CD4-positive, CD25-positive, alpha-beta regulatory T cell (primary cell): ENCODE measurements around the gene MITF. TPM values are rescaled to one million over a fixed set of nuclear protein-coding genes. Genes with fewer than 3 reads are reported as not detected.

Source experiments
- ATAC-seq, 2 donors: fragments of 150-1000 bp; cut with Tn5 transposase; one replicate each; pipeline ENCODE4 v1.10.0; 2021; ENCODE audit warnings: low read depth in 2 of 2, moderate number of reproducible peaks in 2 of 2, moderate library complexity in 1 of 2
- DNase-seq, 3 donors: peaks; one replicate each; pipeline versions ENCODE4 v3.0.0 to v3.0.0-alpha.2; 2012 to 2022; ENCODE audit warnings: mixed read lengths in 1 of 3
- H3K27ac ChIP-seq: one replicate; pipeline ENCODE4 v1.7.0; 2013; ENCODE audit warnings: mild to moderate bottlenecking, low read length; ENCODE audit not compliant: insufficient read depth, poor library complexity, severe bottlenecking
- H3K27me3 ChIP-seq: one replicate; pipeline ENCODE4 v1.7.0; 2013; ENCODE audit warnings: low read length; ENCODE audit not compliant: control insufficient read depth, insufficient read depth
- H3K36me3 ChIP-seq: one replicate; pipeline ENCODE4 v1.7.0; 2013; ENCODE audit warnings: mild to moderate bottlenecking, low read length, moderate library complexity; ENCODE audit not compliant: control insufficient read depth, insufficient read depth
- H3K4me1 ChIP-seq: 2 replicates; pipeline ENCODE4 v1.7.0; 2013; ENCODE audit warnings: mild to moderate bottlenecking, low read length; ENCODE audit not compliant: insufficient read depth, control insufficient read depth, poor library complexity, severe bottlenecking
- H3K4me3 ChIP-seq: one replicate; pipeline ENCODE4 v1.7.0; 2013; ENCODE audit warnings: low read depth, mild to moderate bottlenecking, low read length, moderate library complexity
- H3K9me3 ChIP-seq, 2 experiments: 1 replicate in 1 of 2; 2 replicates in 1 of 2; pipeline ENCODE4 v1.7.0; 2013; ENCODE audit warnings: low read length in 2 of 2, mild to moderate bottlenecking in 1 of 2, moderate library complexity in 1 of 2; ENCODE audit not compliant: control insufficient read depth in 2 of 2
- H3K27ac Mint-ChIP-seq, 3 donors: one replicate each; pipeline ENCODE4 v1.8.0; 2020 to 2022; ENCODE audit warnings: mild to moderate bottlenecking in 3 of 3, mixed read lengths in 3 of 3, moderate library complexity in 2 of 3
- H3K27me3 Mint-ChIP-seq: one replicate; pipeline ENCODE4 v1.8.0; 2022; ENCODE audit warnings: mild to moderate bottlenecking, mixed read lengths
- H3K36me3 Mint-ChIP-seq: one replicate; pipeline ENCODE4 v1.8.0; 2020; ENCODE audit warnings: mixed read lengths
- H3K4me1 Mint-ChIP-seq, 4 donors: one replicate each; pipeline ENCODE4 v1.8.0; 2020 to 2022; ENCODE audit warnings: mixed read lengths in 4 of 4, mild to moderate bottlenecking in 1 of 4
- H3K4me3 Mint-ChIP-seq, 4 donors: one replicate each; pipeline ENCODE4 v1.8.0; 2020 to 2022; ENCODE audit warnings: mild to moderate bottlenecking in 4 of 4, mixed read lengths in 4 of 4, moderate library complexity in 3 of 4
- H3K9me3 Mint-ChIP-seq, 7 donors: one replicate each; pipeline ENCODE4 v1.8.0; 2020 to 2022; ENCODE audit warnings: mixed read lengths in 7 of 7, mild to moderate bottlenecking in 3 of 7, moderate library complexity in 2 of 7
- polyA plus RNA-seq, 4 donors: library from polyadenylated mRNA; unstranded; fragments of 300-500 nt; fragmentation: Illumina TruSeq; gene quantifications; one replicate each; pipeline ENCODE4 v1.2.3, GENCODE V29; 2021
- total RNA-seq: library from RNA; stranded (reverse); gene quantifications from one replicate; pipeline ENCODE4 v1.2.3, GENCODE V29; 2022

Gene MITF
- total and polyA plus RNA-seq, 5 donors from 2014 or later, result 0.44 TPM; not detected in 4

DNA sequence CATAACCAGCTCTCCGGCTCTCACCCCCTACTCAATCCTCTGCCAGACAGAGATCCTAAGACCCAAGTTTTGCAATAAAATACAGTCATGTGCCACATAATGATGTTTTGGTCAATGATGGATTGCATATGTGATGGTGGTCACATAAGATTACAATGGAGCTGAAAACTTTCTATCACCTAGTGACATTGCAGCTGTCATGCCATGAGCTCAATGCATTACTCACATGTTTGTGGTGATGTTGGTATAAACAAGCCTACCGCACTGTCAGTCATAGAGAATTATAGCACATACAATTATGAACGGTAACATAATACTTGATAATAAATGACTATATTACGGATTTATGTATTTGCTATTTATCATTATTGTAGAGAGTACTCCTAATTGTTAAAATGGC, 233.4 kb downstream of the MITF start:
- no peak overlapping the region for H3K27ac Mint-ChIP-seq
- Histone ChIP-seq H3K27ac (no peak overlapping the region), H3K27me3 (no peaks in the 10 kb centered on the region), H3K4me3 (no peak overlapping the region), H3K36me3 (no peaks in the 10 kb centered on the region), H3K9me3 (peaks cover 0 to 1% of the 10 kb centered on the region in 2 experiments), H3K4me1 (no peaks in the 10 kb centered on the region)
- H3K4me1 Mint-ChIP-seq, result no peaks in the 10 kb centered on the region
- H3K4me3 Mint-ChIP-seq, result no peak overlapping the region
- no peak for DNase-seq
- no peak for ATAC-seq
- H3K27me3 Mint-ChIP-seq, result no peaks in the 10 kb centered on the region
- peaks cover 0 to 12% (median 1%) of the 10 kb centered on the region in 7 donors for H3K9me3 Mint-ChIP-seq
- no peaks in the 10 kb centered on the region for H3K36me3 Mint-ChIP-seq

DNA sequence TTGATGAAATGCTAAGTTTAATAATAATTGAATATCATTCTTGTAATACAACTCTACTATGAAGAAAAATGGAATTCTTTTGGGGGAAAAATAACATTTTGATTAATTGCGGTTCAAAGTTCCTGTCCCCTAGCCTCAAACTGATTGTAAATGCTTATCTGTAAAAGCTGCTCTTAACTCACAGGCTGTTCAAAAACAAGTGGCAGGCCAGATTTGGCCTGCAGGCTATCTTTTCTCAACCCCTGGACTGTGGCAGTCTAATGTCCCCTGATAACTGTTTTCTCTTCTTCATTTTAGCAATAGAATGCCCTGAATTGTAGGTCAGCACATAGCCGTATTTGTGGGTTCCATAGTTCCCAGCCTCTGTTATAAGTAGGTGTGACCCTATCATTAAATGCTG, 236.8 kb downstream of the MITF start:
- Histone ChIP-seq H3K4me1 (no peaks in the 10 kb centered on the region), H3K4me3 (no peak overlapping the region), H3K27ac (no peak overlapping the region), H3K27me3 (no peaks in the 10 kb centered on the region), H3K9me3 (peaks cover 0 to 6% of the 10 kb centered on the region in 2 experiments), H3K36me3 (no peaks in the 10 kb centered on the region)
- ATAC-seq (no peak), DNase-seq (no peak)
- no peaks in the 10 kb centered on the region for H3K36me3 Mint-ChIP-seq
- no peaks in the 10 kb centered on the region for H3K27me3 Mint-ChIP-seq
- no peak overlapping the region for H3K4me3 Mint-ChIP-seq
- H3K9me3 Mint-ChIP-seq, result peaks cover 2 to 20% (median 6%) of the 10 kb centered on the region in 7 donors
- H3K27ac Mint-ChIP-seq, result no peak overlapping the region
- no peaks in the 10 kb centered on the region for H3K4me1 Mint-ChIP-seq

GRCh38 chr3:69983546-69984265, 244.4 kb downstream of the MITF start:
- ATAC-seq (no peak), DNase-seq (no peak)
- Mint-ChIP-seq H3K9me3 (peaks cover 0 to 7% (median 1%) of the 10 kb centered on the region in 7 donors), H3K27ac (no peak overlapping the region), H3K4me3 (no peak overlapping the region), H3K27me3 (no peaks in the 10 kb centered on the region), H3K36me3 (no peaks in the 10 kb centered on the region), H3K4me1 (no peaks in the 10 kb centered on the region)
- Histone ChIP-seq H3K27ac (no peak overlapping the region), H3K4me1 (no peaks in the 10 kb centered on the region), H3K4me3 (no peak overlapping the region), H3K36me3 (no peaks in the 10 kb centered on the region), H3K9me3 (no peaks in the 10 kb centered on the region), H3K27me3 (no peaks in the 10 kb centered on the region)

DNA sequence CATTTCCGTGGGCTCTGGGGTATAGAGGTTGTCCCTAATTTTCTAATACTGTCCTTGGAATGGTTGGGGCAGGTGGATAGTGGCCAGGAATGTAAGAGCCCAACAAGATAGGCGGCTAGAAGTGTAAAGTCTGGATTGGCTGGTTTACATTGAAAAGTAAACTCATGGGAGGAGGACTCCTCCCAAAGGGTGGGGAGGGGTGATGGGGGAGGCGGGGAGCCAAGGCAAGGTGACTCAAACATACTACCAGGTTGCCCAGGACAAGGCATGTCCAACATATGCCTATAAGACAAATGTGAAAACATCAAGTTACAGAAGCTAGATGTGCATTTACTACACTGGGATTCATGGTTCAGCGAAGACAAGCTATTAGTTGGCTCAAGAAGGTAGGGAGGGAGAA, 246.0 kb downstream of the MITF start:
- H3K4me1 ChIP-seq, result no peaks in the 10 kb centered on the region
- Mint-ChIP-seq H3K4me3 (no peak overlapping the region), H3K27ac (no peak overlapping the region), H3K36me3 (no peaks in the 10 kb centered on the region), H3K27me3 (no peaks in the 10 kb centered on the region), H3K9me3 (peaks cover 0 to 1% (median 0%) of the 10 kb centered on the region in 7 donors), H3K4me1 (no peaks in the 10 kb centered on the region)
- H3K36me3 ChIP-seq, result no peaks in the 10 kb centered on the region
- H3K9me3 ChIP-seq, result no peaks in the 10 kb centered on the region
- ATAC-seq (no peak), DNase-seq (no peak)
- no peak overlapping the region for H3K27ac ChIP-seq
- H3K27me3 ChIP-seq, result no peaks in the 10 kb centered on the region
- no peak overlapping the region for H3K4me3 ChIP-seq

DNA sequence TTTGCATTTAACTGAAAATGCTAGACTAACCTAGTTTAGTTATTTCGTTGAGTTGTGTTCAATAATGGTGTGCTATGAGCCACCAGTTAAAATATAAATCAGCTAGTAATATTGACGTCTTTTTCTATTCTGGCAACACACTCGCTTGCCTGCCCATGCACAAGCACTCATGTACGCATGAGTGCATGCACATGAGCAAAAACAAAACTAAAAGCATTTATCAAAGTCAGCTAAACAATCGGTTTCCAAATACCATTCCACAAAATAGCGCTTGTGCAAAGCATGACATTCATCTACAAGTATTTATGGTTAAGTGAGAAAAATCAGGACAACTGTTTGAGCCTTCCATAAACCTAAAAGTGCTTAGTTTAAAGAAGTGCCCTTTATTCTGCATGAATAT, 247.2 kb downstream of the MITF start:
- Mint-ChIP-seq H3K4me1 (no peaks in the 10 kb centered on the region), H3K4me3 (no peak overlapping the region), H3K27me3 (no peaks in the 10 kb centered on the region), H3K36me3 (no peaks in the 10 kb centered on the region), H3K9me3 (no peaks in the 10 kb centered on the region), H3K27ac (no peak overlapping the region)
- Histone ChIP-seq H3K27me3 (no peaks in the 10 kb centered on the region), H3K27ac (no peak overlapping the region), H3K4me1 (no peaks in the 10 kb centered on the region), H3K9me3 (no peaks in the 10 kb centered on the region), H3K4me3 (no peak overlapping the region), H3K36me3 (no peaks in the 10 kb centered on the region)
- ATAC-seq (no peak), DNase-seq (no peak)

DNA sequence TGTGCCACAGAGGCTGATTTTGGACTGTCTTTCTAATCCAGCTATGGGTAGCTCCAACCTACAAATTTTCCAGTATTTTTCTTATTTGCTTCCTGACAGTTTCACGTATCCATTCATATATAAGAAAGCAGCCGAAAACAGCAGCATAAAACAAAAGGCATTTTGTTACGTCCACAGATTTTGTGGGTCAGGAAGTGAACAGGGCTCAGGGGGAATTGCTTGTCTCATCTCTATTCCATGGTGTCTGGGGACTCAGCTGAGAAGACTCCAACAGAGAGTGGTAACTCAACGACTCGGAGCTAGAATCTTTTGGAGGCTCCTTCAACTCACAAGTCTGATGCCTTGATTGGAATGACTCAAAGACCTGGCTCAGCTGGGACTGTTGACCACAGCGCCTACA, 248.6 kb downstream of the MITF start:
- Histone ChIP-seq H3K9me3 (no peaks in the 10 kb centered on the region), H3K36me3 (no peaks in the 10 kb centered on the region), H3K27ac (no peak overlapping the region), H3K4me1 (no peaks in the 10 kb centered on the region), H3K27me3 (no peaks in the 10 kb centered on the region), H3K4me3 (no peak overlapping the region)
- Mint-ChIP-seq H3K27me3 (no peaks in the 10 kb centered on the region), H3K36me3 (no peaks in the 10 kb centered on the region), H3K9me3 (peaks cover 0 to under 1% (median 0%) of the 10 kb centered on the region in 7 donors), H3K4me3 (no peak overlapping the region), H3K4me1 (no peaks in the 10 kb centered on the region), H3K27ac (no peak overlapping the region)
- DNase-seq (no peak), ATAC-seq (no peak)

DNA sequence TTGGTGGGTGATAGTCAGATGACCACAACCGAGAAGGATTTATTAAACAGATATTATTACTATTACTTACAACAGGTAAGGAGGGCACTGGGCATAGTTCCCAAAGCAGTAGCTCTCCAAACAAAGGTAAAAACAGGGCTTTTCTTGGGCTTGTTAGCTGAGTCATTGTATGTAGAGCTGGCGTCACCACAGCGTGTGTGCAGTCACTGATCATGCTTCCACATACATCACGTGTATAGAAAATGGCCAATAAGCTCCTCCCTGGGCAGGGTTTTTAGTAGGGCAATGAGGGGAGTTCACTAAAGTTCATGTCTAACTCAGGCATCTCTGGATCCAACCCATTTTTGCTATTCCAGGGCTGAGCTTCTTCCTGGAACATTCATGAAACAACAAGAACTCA, 254.5 kb downstream of the MITF start:
- no peaks in the 10 kb centered on the region for H3K36me3 Mint-ChIP-seq
- Histone ChIP-seq H3K4me1 (no peaks in the 10 kb centered on the region), H3K27ac (no peak overlapping the region), H3K27me3 (no peaks in the 10 kb centered on the region), H3K36me3 (no peaks in the 10 kb centered on the region), H3K9me3 (no peaks in the 10 kb centered on the region), H3K4me3 (no peak overlapping the region)
- no peaks in the 10 kb centered on the region for H3K27me3 Mint-ChIP-seq
- no peak overlapping the region for H3K27ac Mint-ChIP-seq
- DNase-seq, result no peak
- H3K4me1 Mint-ChIP-seq, result no peaks in the 10 kb centered on the region
- H3K4me3 Mint-ChIP-seq, result no peak overlapping the region
- no peak for ATAC-seq
- H3K9me3 Mint-ChIP-seq, result peaks cover 0 to 2% (median 0%) of the 10 kb centered on the region in 7 donors

DNA sequence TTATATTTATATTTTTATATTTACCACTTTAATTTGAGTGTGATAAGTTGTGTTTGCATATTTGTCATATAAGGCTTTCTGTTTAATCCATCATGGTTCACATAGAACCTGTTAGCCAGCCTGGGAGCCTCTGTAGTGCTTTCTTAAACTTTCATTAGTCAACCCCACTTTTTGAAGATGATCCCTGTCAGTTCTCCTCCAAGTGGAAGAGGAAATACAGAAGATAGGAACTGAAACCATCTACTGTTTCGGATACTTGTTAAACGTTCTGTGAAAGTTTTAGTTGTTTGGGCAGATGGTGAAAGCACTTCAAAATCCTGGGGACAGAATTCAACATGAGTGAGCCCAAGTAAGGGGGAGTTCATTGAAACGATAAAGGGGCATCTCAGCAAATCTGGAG, 255.7 kb downstream of the MITF start:
- H3K9me3 Mint-ChIP-seq, result peaks cover 0 to 3% (median 0%) of the 10 kb centered on the region in 7 donors
- ATAC-seq, result no peak
- no peak overlapping the region for H3K27ac ChIP-seq

More for the DNA sequence above, 255.7 kb downstream of the MITF start:
- Histone ChIP-seq H3K36me3 (no peaks in the 10 kb centered on the region), H3K9me3 (no peaks in the 10 kb centered on the region), H3K27me3 (no peaks in the 10 kb centered on the region), H3K4me1 (no peaks in the 10 kb centered on the region), H3K4me3 (no peak overlapping the region)
- Mint-ChIP-seq H3K4me1 (no peaks in the 10 kb centered on the region), H3K27me3 (no peaks in the 10 kb centered on the region), H3K4me3 (no peak overlapping the region), H3K36me3 (no peaks in the 10 kb centered on the region), H3K27ac (no peak overlapping the region)
- no peak for DNase-seq
